ENCODE results near the gene TMEM176A.

TMEM176A gene

DNA sequence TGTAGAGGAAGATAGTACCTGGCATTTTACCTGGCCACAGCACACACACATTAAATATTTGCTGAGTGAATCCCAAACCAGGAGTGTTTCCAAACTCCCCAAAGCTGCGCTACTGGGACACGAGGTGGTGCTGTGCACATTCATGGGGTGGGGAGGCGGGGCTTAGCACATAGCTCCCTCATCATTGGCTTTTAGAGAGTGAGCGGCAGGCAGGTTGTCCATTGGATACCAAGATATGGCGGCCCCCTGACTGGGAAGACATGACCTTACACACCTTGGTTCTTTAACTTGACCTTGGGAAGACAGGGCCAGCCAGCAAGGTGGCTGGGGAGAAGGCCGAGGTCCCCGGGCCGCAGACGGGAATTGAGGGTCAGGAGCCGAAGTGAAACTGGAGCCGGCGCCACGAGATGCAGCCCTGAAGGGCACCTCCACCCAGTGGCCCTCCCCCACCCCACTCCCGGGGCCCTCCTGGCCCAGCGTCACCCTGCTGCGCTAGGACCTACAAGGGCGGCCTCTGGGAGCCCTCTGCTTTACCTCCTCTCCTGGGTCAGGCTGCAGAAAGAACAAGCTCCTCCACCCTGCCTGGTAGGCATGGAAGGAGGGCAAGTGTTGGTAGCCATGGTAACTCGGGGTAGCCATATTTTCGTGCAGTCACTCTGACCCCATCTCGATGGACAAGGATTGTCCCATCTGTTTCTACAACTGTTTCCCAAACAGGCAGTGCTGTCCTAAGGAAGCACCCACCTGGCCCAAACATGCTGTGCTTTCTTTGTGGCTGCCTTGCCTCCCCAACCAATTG is 24.0 kb downstream of the TMEM176A start:
- in situ Hi-C loops (cut with MboI; ENCODE audit: low pct_unique_long_range_greater_than_20kb, low sequenced_read_pairs, unreplicated experiment): no loop called here
- no peak for DNase-seq (ENCODE audit: low spot score)
- TF ChIP-seq, protein P1, sequence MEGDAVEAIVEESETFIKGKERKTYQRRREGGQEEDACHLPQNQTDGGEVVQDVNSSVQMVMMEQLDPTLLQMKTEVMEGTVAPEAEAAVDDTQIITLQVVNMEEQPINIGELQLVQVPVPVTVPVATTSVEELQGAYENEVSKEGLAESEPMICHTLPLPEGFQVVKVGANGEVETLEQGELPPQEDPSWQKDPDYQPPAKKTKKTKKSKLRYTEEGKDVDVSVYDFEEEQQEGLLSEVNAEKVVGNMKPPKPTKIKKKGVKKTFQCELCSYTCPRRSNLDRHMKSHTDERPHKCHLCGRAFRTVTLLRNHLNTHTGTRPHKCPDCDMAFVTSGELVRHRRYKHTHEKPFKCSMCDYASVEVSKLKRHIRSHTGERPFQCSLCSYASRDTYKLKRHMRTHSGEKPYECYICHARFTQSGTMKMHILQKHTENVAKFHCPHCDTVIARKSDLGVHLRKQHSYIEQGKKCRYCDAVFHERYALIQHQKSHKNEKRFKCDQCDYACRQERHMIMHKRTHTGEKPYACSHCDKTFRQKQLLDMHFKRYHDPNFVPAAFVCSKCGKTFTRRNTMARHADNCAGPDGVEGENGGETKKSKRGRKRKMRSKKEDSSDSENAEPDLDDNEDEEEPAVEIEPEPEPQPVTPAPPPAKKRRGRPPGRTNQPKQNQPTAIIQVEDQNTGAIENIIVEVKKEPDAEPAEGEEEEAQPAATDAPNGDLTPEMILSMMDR (IDR thresholded peaks at IDR 0.05; ENCODE audit: extremely low read depth, insufficient read depth, missing control alignments): no peak

GRCh38 chr7:150826061-150826849 is 25.7 kb downstream of the TMEM176A start:
- in situ Hi-C loops (cut with MboI; ENCODE audit: low pct_unique_long_range_greater_than_20kb, low sequenced_read_pairs, unreplicated experiment): no loop called here
- TF ChIP-seq, protein P1 (IDR thresholded peaks at IDR 0.05; ENCODE audit: extremely low read depth, insufficient read depth, missing control alignments): no peak
- no peak for DNase-seq (ENCODE audit: low spot score)

- TF ChIP-seq, protein P1 (IDR thresholded peaks at IDR 0.05; ENCODE audit: extremely low read depth, insufficient read depth, missing control alignments): peak; percentile 6
- no peak for DNase-seq (ENCODE audit: low spot score)
- in situ Hi-C loops (cut with MboI; ENCODE audit: low pct_unique_long_range_greater_than_20kb, low sequenced_read_pairs, unreplicated experiment): no loop called here
Measured at GRCh38 chr7:150828384-150828783, 27.8 kb downstream of the TMEM176A start.

GRCh38 chr7:150829426-150829825 is 28.9 kb downstream of the TMEM176A start:
- TF ChIP-seq, protein P1 (IDR thresholded peaks at IDR 0.05; ENCODE audit: extremely low read depth, insufficient read depth, missing control alignments): no peak
- in situ Hi-C loops (cut with MboI; ENCODE audit: low pct_unique_long_range_greater_than_20kb, low sequenced_read_pairs, unreplicated experiment): no loop called here
- no peak for DNase-seq (ENCODE audit: low spot score)

- in situ Hi-C loops (cut with MboI; ENCODE audit: low pct_unique_long_range_greater_than_20kb, low sequenced_read_pairs, unreplicated experiment): no loop called here
- no peak for DNase-seq (ENCODE audit: low spot score)
- TF ChIP-seq, protein P1 (IDR thresholded peaks at IDR 0.05; ENCODE audit: extremely low read depth, insufficient read depth, missing control alignments): no peak
Measured at GRCh38 chr7:150830937-150831336, 30.4 kb downstream of the TMEM176A start.

GRCh38 chr7:150831851-150832250 is 31.3 kb downstream of the TMEM176A start:
- TF ChIP-seq, protein P1 (IDR thresholded peaks at IDR 0.05; ENCODE audit: extremely low read depth, insufficient read depth, missing control alignments): no peak
- DNase-seq (ENCODE audit: low spot score): no peak
- in situ Hi-C loops (cut with MboI; ENCODE audit: low pct_unique_long_range_greater_than_20kb, low sequenced_read_pairs, unreplicated experiment): no loop called here
